Measurements from ENCODE around the gene CD8A. TPM values are rescaled to one million over a fixed set of nuclear protein-coding genes. Genes with fewer than 3 reads are reported as not detected.

CD8A gene
- total and polyA plus RNA-seq, 5 experiments from 2014 or later, result 272 to 1,018 (median 885) TPM

Other genes with a start within 250 kb of the CD8A start
- 10 to 100 TPM; 83.3 to 93.2 TPM for gene CHMP3, start 227.5 kb downstream of the CD8A start, total RNA-seq
- 10 to 100 TPM; 68.5 to 70.9 (median 70.6) TPM for gene CHMP3, start 227.5 kb downstream of the CD8A start, polyA plus RNA-seq
- 10 to 100 TPM; 46.8 to 47.9 TPM for gene RNF103, start 167.0 kb downstream of the CD8A start, total RNA-seq
- gene RNF103, start 167.0 kb downstream of the CD8A start, polyA plus RNA-seq, result 1 to 10 TPM in 2 of 3 donors, under 1 TPM in 1; 0.77 to 4.4 (median 2.4) TPM
- gene RMND5A, start 70.6 kb downstream of the CD8A start, total RNA-seq, result 10 to 100 TPM; 40.7 to 46.6 TPM
- 10 to 100 TPM; 16.4 to 22.2 (median 21.6) TPM for gene RMND5A, start 70.6 kb downstream of the CD8A start, polyA plus RNA-seq
- 100 to 1,000 TPM; 456 TPM for gene CD8B, start 71.0 kb upstream of the CD8A start, total RNA-seq
- 1,000 to 10,000 TPM; 2,040 to 2,487 (median 2,320) TPM for gene CD8B, start 71.0 kb upstream of the CD8A start, polyA plus RNA-seq
- 10 to 100 TPM in 1 of 2 experiments, 1 to 10 TPM in 1; 5.2 to 10.4 TPM for gene RGPD1, start 151.2 kb upstream of the CD8A start, total RNA-seq
- gene RGPD1, start 151.2 kb upstream of the CD8A start, polyA plus RNA-seq, result under 1 TPM; 0.14 to 0.45 (median 0.22) TPM
- gene PLGLB1, start 230.9 kb upstream of the CD8A start, total RNA-seq, result 10 to 100 TPM; 21.0 to 23.6 TPM
- 1 to 10 TPM in 1 of 3 donors, under 1 TPM in 2; 0.37 to 2.6 (median 0.49) TPM for gene PLGLB1, start 230.9 kb upstream of the CD8A start, polyA plus RNA-seq

All from naive thymus-derived CD8-positive, alpha-beta T cell (primary cell).